ENCODE data around the gene TMEM171. TPM values are rescaled to one million over a fixed set of nuclear protein-coding genes. Genes with fewer than 3 reads are reported as not detected.

TMEM171 gene
- total and polyA plus RNA-seq, 10 donors: 1.9 to 38.0 (median 19.5) TPM

DNA sequence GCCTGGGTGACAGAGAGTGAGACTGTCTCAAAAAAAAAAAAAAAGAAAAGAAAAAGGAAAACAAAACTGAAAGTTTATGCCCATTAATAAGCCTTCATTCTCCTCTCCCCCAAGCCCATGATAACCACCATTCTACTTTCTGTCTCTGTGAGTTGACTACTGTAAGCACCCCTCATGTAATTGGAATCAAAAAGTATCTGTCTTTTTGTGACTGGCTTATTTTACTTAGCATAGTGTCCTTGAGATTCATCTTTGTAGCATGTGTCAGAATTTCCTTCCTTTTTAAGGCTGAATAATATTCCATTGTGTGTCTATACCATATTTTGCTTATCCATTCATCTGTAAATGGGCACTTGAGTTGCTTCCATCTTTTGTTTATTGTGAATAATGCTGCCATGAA is 14.0 kb upstream of the TMEM171 start:
- Histone ChIP-seq H3K9me3 (peaks cover 0 to 8% (median 2%) of the 10 kb centered on the region in 8 donors), H3K27me3 (replicated peaks in 1 of 7) (no peaks in the 10 kb centered on the region), H3K27ac (no peak overlapping the region), H3K36me3 (no peaks in the 10 kb centered on the region), H3K4me1 (no peaks in the 10 kb centered on the region), H3K4me3 (no peak overlapping the region)
- no peak for DNase-seq
- intact Hi-C loops (cut with DNase I; ENCODE audit: low total_unique reads): no loop called here
- TF ChIP-seq POLR2AphosphoS5 (IDR thresholded peaks at IDR 0.05) (no peak), POLR2A (IDR thresholded peaks at IDR 0.05) (no peak)
- TF ChIP-seq, protein P1, sequence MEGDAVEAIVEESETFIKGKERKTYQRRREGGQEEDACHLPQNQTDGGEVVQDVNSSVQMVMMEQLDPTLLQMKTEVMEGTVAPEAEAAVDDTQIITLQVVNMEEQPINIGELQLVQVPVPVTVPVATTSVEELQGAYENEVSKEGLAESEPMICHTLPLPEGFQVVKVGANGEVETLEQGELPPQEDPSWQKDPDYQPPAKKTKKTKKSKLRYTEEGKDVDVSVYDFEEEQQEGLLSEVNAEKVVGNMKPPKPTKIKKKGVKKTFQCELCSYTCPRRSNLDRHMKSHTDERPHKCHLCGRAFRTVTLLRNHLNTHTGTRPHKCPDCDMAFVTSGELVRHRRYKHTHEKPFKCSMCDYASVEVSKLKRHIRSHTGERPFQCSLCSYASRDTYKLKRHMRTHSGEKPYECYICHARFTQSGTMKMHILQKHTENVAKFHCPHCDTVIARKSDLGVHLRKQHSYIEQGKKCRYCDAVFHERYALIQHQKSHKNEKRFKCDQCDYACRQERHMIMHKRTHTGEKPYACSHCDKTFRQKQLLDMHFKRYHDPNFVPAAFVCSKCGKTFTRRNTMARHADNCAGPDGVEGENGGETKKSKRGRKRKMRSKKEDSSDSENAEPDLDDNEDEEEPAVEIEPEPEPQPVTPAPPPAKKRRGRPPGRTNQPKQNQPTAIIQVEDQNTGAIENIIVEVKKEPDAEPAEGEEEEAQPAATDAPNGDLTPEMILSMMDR (IDR thresholded peaks at IDR 0.05 in 8 of 11, conservative IDR thresholded peaks at IDR 0.05 in 3 of 11): no peak

DNA sequence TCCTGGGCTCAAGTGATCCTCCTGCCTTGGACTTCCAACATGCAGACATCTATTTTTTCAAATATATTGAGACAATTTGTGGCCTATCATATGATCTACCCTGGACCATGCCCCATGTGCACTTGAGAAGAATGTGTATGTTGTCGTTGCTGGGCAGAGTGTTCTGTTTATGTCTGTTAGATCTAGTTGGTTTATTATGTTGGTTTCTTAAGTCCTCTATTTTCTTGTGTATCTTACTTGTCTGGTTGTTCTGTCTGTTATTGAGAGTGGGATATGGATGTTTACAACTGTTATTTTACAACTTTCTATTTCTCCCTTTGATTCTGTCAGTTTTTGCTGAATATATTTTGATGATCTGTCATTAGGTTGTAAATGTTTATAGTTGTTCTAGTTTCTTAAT is 10.2 kb upstream of the TMEM171 start:
- Histone ChIP-seq H3K27ac (no peak overlapping the region), H3K27me3 (replicated peaks in 1 of 7) (peaks cover 0 to 17% (median 0%) of the 10 kb centered on the region in 7 donors), H3K9me3 (peaks cover 0 to 8% (median 2%) of the 10 kb centered on the region in 8 donors), H3K4me1 (no peaks in the 10 kb centered on the region), H3K36me3 (no peaks in the 10 kb centered on the region), H3K4me3 (no peak overlapping the region)
- intact Hi-C loops (cut with DNase I; ENCODE audit: low total_unique reads): no loop called here
- no peak for DNase-seq
- no peak for TF ChIP-seq POLR2A (IDR thresholded peaks at IDR 0.05)
- TF ChIP-seq, protein P1 (IDR thresholded peaks at IDR 0.05 in 8 of 11, conservative IDR thresholded peaks at IDR 0.05 in 3 of 11): no peak
- 86 to 95% (median 88%) methylated on average over 1 of the region's 1 CpG for WGBS, 5 donors

DNA sequence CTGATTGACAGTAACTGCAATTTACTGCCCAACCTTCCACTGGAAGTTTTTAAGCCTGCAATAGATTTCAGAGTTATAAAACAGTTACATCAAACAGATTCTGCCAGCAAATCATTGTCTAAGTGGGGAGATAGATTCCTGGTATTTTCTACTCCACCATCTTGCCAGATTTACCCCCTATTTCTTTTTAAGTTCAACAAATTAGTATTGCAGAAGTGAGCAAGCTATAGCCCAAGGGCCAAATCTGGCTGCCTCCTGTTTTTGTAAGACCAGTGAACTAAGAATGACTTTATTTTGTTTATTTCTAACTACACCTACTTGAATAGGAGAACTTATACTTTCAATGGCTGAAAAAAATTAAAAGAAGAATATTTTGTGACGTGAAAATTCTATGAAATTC is 8.8 kb upstream of the TMEM171 start:
- intact Hi-C loops (cut with DNase I; ENCODE audit: low total_unique reads): no loop called here
- H3K4me3 ChIP-seq: no peak overlapping the region
- H3K9me3 ChIP-seq: peaks cover 0 to 8% (median 2%) of the 10 kb centered on the region in 8 donors
- no peaks in the 10 kb centered on the region for H3K4me1 ChIP-seq
- WGBS, 5 donors: 76 to 94% (median 81%) methylated on average over 1 of the region's 1 CpG
- DNase-seq: no peak
- no peaks in the 10 kb centered on the region for H3K36me3 ChIP-seq
- TF ChIP-seq POLR2A (IDR thresholded peaks at IDR 0.05) (no peak), POLR2AphosphoS5 (IDR thresholded peaks at IDR 0.05) (no peak)
- TF ChIP-seq, protein P1 (IDR thresholded peaks at IDR 0.05 in 8 of 11, conservative IDR thresholded peaks at IDR 0.05 in 3 of 11): no peak
- no peak overlapping the region for H3K27ac ChIP-seq
- peaks cover 0 to 27% (median 0%) of the 10 kb centered on the region in 7 donors for H3K27me3 ChIP-seq (replicated peaks in 1 of 7)

DNA sequence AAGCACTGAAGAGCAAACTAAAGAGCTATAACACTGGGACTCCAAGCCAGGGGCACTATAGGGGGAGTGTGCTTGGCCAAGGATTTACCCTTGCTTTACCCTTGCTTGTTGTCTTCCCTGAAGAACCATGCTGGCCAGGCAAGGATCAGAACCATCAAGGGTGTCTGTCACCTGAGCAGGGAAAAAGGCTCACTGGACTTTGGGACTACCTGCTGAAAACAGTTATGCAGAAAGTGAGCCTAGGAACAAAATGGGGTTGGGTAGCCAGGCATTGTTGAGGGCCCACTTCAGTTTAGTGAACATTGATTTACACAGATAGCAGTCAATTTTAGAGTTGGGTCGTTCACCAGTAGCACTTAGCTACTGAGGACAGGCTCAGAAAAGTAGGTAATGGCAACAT is 8.0 kb upstream of the TMEM171 start:
- peaks cover 0 to 8% (median 2%) of the 10 kb centered on the region in 8 donors for H3K9me3 ChIP-seq
- intact Hi-C loops (cut with DNase I; ENCODE audit: low total_unique reads): no loop called here
- WGBS, 5 donors: 61 to 80% (median 70%) methylated on average over 1 of the region's 1 CpG
- H3K4me3 ChIP-seq: no peak overlapping the region
- H3K27ac ChIP-seq: no peak overlapping the region
- DNase-seq: no peak
- peaks cover 0 to 35% (median 0%) of the 10 kb centered on the region in 7 donors for H3K27me3 ChIP-seq (replicated peaks in 1 of 7)
- no peaks in the 10 kb centered on the region for H3K36me3 ChIP-seq
- TF ChIP-seq POLR2A (IDR thresholded peaks at IDR 0.05): no peak
- no peak for TF ChIP-seq POLR2AphosphoS5 (IDR thresholded peaks at IDR 0.05)
- TF ChIP-seq, protein P1 (IDR thresholded peaks at IDR 0.05 in 8 of 11, conservative IDR thresholded peaks at IDR 0.05 in 3 of 11): no peak
- no peaks in the 10 kb centered on the region for H3K4me1 ChIP-seq

Measured in spleen (tissue), 11 donors.